ENCODE measurements around the gene EGLN3. TPM values are rescaled to one million over a fixed set of nuclear protein-coding genes. Genes with fewer than 3 reads are reported as not detected.
A peak's percentile ranks its signal among the peaks of the same experiment; 100 is the strongest.
"Not testable (repeated sequence)": the region's sequence is repeated elsewhere in the genome, so short reads cannot be mapped to it uniquely, and the experiment has no call there.

The EGLN3 gene
- total and polyA plus RNA-seq, 2 of the 13 experiments (the other 11 are each of a cell fraction or from before 2014, with no cell fraction given) = 0.18 to 27.3 TPM

GRCh38 chr14:33963892-33964291, 13.0 kb upstream of the EGLN3 start:
- TF ChIP-seq SAP130 (CRISPR knock-in tag; IDR thresholded peaks at IDR 0.05; ENCODE audit: low read depth) (0 out of 2 replicates have a peak, but pooled peaks have one; percentile 3), ETV6 (CRISPR knock-in tag; conservative IDR thresholded peaks at IDR 0.05) (no peak)
- Histone ChIP-seq H3K4me2 (ENCODE audit: low read depth, low read length) (no peak overlapping the region), H3K4me3 (replicated peaks in 1 of 3; ENCODE audit: insufficient read depth in 1 of 3, low read depth in 2 of 3, low read length in 3 of 3) (no peak overlapping the region), H3K36me3 (replicated peaks in 1 of 2; ENCODE audit: control insufficient read depth in 1 of 2, insufficient read depth in 2 of 2, low read length in 2 of 2) (no peaks in the 10 kb centered on the region), H3K27ac (ENCODE audit: extremely low read length, insufficient read depth, low read length) (no peak overlapping the region), H3K9ac (ENCODE audit: insufficient read depth, low read depth, low read length) (no peak overlapping the region), H3K9me3 (ENCODE audit: low read length) (no peaks in the 10 kb centered on the region), H3K79me2 (ENCODE audit: insufficient read depth, low read length) (no peaks in the 10 kb centered on the region), H3K4me1 (ENCODE audit: insufficient read depth, low read length) (no peaks in the 10 kb centered on the region), H4K20me1 (ENCODE audit: insufficient read depth, low read length) (no peaks in the 10 kb centered on the region), H3K27me3 (ENCODE audit: control insufficient read depth in 1 of 2, insufficient read depth in 2 of 2, low read length in 2 of 2) (peaks cover under 1 to 16% of the 10 kb centered on the region in 2 experiments; a peak in 3 of 5 replicates), H2AFZ (ENCODE audit: low read length) (no peak overlapping the region)
- ChIA-PET CTCF (ENCODE audit: low intra/inter-chr PET ratio, low total read pairs) (interaction anchor here (1.8 kb wide), 1 partner anchor 135 kb away, joined by 10 read pairs; no protein-coding TSS in a partner anchor), POLR2A (no interaction called here)
- no peak for DNase-seq (ENCODE audit: low spot score)
- ATAC-seq = no peak
- no TSS peak for BruUV-seq (replicated peaks)
- WGBS (ENCODE audit: low lambda C conversion rate) = 88% methylated on average over 5 of the region's 5 CpGs
- in situ Hi-C loops (cut with HindIII; ENCODE audit: extremely low pct_ligation_motif_present, low pct_unique_long_range_greater_than_20kb) = no loop called here
- intact Hi-C loops (cut with micrococcal nuclease; ENCODE audit: unreplicated experiment) = loop anchor here (1.0 kb wide), 1 partner anchor 134 kb away; no protein-coding TSS in a partner anchor
- no peak for FAIRE-seq

- in situ Hi-C loops (cut with HindIII; ENCODE audit: extremely low pct_ligation_motif_present, low pct_unique_long_range_greater_than_20kb); FAIRE-seq; BruUV-seq (replicated peaks): not testable (repeated sequence)
Observed at GRCh38 chr14:33962466-33962865, 11.6 kb upstream of the EGLN3 start.

More at GRCh38 chr14:33962466-33962865, 11.6 kb upstream of the EGLN3 start:
- H3K36me3 ChIP-seq (replicated peaks in 1 of 2; ENCODE audit: control insufficient read depth in 1 of 2, insufficient read depth in 2 of 2, low read length in 2 of 2); H3K4me3 ChIP-seq (replicated peaks in 1 of 3; ENCODE audit: insufficient read depth in 1 of 3, low read depth in 2 of 3, low read length in 3 of 3); H3K9me3 ChIP-seq (ENCODE audit: low read length); H3K27ac ChIP-seq (ENCODE audit: extremely low read length, insufficient read depth, low read length); H3K4me1 ChIP-seq (ENCODE audit: insufficient read depth, low read length); ATAC-seq; intact Hi-C loops (cut with micrococcal nuclease; ENCODE audit: unreplicated experiment); DNase-seq (ENCODE audit: low spot score); CTCF ChIA-PET (ENCODE audit: low intra/inter-chr PET ratio, low total read pairs); H3K4me2 ChIP-seq (ENCODE audit: low read depth, low read length); H2AFZ ChIP-seq (ENCODE audit: low read length); POLR2A ChIA-PET; H3K9ac ChIP-seq (ENCODE audit: insufficient read depth, low read depth, low read length); H3K79me2 ChIP-seq (ENCODE audit: insufficient read depth, low read length); H4K20me1 ChIP-seq (ENCODE audit: insufficient read depth, low read length): not testable (repeated sequence)
- peaks cover 2 to 12% of the 10 kb centered on the region in 2 experiments; a peak in 3 of 5 replicates for H3K27me3 ChIP-seq (ENCODE audit: control insufficient read depth in 1 of 2, insufficient read depth in 2 of 2, low read length in 2 of 2)
- 21% methylated on average over 5 of the region's 5 CpGs for WGBS (ENCODE audit: low lambda C conversion rate)
